Measurements from ENCODE around the gene FRMD5. TPM values are rescaled to one million over a fixed set of nuclear protein-coding genes. Genes with fewer than 3 reads are reported as not detected.
A peak's percentile ranks its signal among the peaks of the same experiment; 100 is the strongest.

The FRMD5 gene
- polyA plus RNA-seq, 1 donor (not counting 4 experiments of a cell fraction or from before 2014, with no cell fraction given) = 7.3 TPM

- Histone ChIP-seq H3K4me3 (ENCODE audit: control insufficient read depth in 2 of 3, extremely low read depth in 1 of 3, insufficient read depth in 2 of 3, low read depth in 1 of 3, low read length in 3 of 3) (no peak overlapping the region), H3K79me2 (ENCODE audit: control insufficient read depth, insufficient read depth, low read length) (no peaks in the 10 kb centered on the region), H3K9me3 (ENCODE audit: control insufficient read depth, low read depth, low read length) (no peaks in the 10 kb centered on the region), H3K36me3 (ENCODE audit: control insufficient read depth in 2 of 2, extremely low read depth in 1 of 2, insufficient read depth in 2 of 2, low read length in 2 of 2) (no peaks in the 10 kb centered on the region), H3K9me1 (ENCODE audit: control insufficient read depth, extremely low read depth, insufficient read depth, low read length) (no peaks in the 10 kb centered on the region), H3K27ac (ENCODE audit: control insufficient read depth, insufficient read depth, low read length) (no peak overlapping the region), H3K4me2 (ENCODE audit: control insufficient read depth, extremely low read depth, insufficient read depth, low read depth, low read length) (no peak overlapping the region), H3K27me3 (ENCODE audit: control insufficient read depth, extremely low read depth, insufficient read depth, low read length) (no peaks in the 10 kb centered on the region), H3K4me1 (ENCODE audit: control insufficient read depth, extremely low read depth, insufficient read depth, low read length) (peaks cover 2% of the 10 kb centered on the region), H2AFZ (ENCODE audit: control insufficient read depth, low read length) (no peak overlapping the region), H3K9ac (ENCODE audit: control insufficient read depth, extremely low read depth, insufficient read depth, low read length) (no peak overlapping the region), H4K20me1 (ENCODE audit: control insufficient read depth, extremely low read depth, insufficient read depth, low read length) (no peaks in the 10 kb centered on the region)
- DNase-seq (ENCODE audit: low read depth, low spot score) = no peak
- dilution Hi-C loops (cut with MboI; ENCODE audit: extremely low pct_ligation_motif_present, low sequenced_read_pairs) = no loop called here
- no peak for FAIRE-seq
- TF ChIP-seq CTCF (optimal IDR thresholded peaks at IDR 0.05 in 1 of 3, IDR thresholded peaks at IDR 0.05 in 1 of 3, conservative IDR thresholded peaks at IDR 0.05 in 1 of 3; ENCODE audit: extremely low read depth in 1 of 3, insufficient read depth in 2 of 3, low read length in 3 of 3) (peak; percentile 44 to 68 (median 47)), EZH2 (IDR thresholded peaks at IDR 0.05; ENCODE audit: low read length) (no peak)
Measured at GRCh38 chr15:43939070-43939469, 256.0 kb downstream of the FRMD5 start.

GRCh38 chr15:43934480-43934879, 260.6 kb downstream of the FRMD5 start:
- DNase-seq (ENCODE audit: low read depth, low spot score) = no peak
- Histone ChIP-seq H3K79me2 (ENCODE audit: control insufficient read depth, insufficient read depth, low read length) (no peaks in the 10 kb centered on the region), H3K9ac (ENCODE audit: control insufficient read depth, extremely low read depth, insufficient read depth, low read length) (no peak overlapping the region), H3K4me3 (ENCODE audit: control insufficient read depth in 2 of 3, extremely low read depth in 1 of 3, insufficient read depth in 2 of 3, low read depth in 1 of 3, low read length in 3 of 3) (no peak overlapping the region), H3K4me1 (ENCODE audit: control insufficient read depth, extremely low read depth, insufficient read depth, low read length) (peaks cover 9% of the 10 kb centered on the region), H3K27me3 (ENCODE audit: control insufficient read depth, extremely low read depth, insufficient read depth, low read length) (no peaks in the 10 kb centered on the region), H3K9me1 (ENCODE audit: control insufficient read depth, extremely low read depth, insufficient read depth, low read length) (no peaks in the 10 kb centered on the region), H3K9me3 (ENCODE audit: control insufficient read depth, low read depth, low read length) (no peaks in the 10 kb centered on the region), H3K36me3 (ENCODE audit: control insufficient read depth in 2 of 2, extremely low read depth in 1 of 2, insufficient read depth in 2 of 2, low read length in 2 of 2) (no peaks in the 10 kb centered on the region), H4K20me1 (ENCODE audit: control insufficient read depth, extremely low read depth, insufficient read depth, low read length) (no peaks in the 10 kb centered on the region), H2AFZ (ENCODE audit: control insufficient read depth, low read length) (no peak overlapping the region), H3K27ac (ENCODE audit: control insufficient read depth, insufficient read depth, low read length) (no peak overlapping the region), H3K4me2 (ENCODE audit: control insufficient read depth, extremely low read depth, insufficient read depth, low read depth, low read length) (no peak overlapping the region)
- no peak for TF ChIP-seq EZH2 (IDR thresholded peaks at IDR 0.05; ENCODE audit: low read length)
- no peak for TF ChIP-seq CTCF (optimal IDR thresholded peaks at IDR 0.05 in 1 of 3, IDR thresholded peaks at IDR 0.05 in 1 of 3, conservative IDR thresholded peaks at IDR 0.05 in 1 of 3; ENCODE audit: extremely low read depth in 1 of 3, insufficient read depth in 2 of 3, low read length in 3 of 3)
- dilution Hi-C loops (cut with MboI; ENCODE audit: extremely low pct_ligation_motif_present, low sequenced_read_pairs) = no loop called here
- no peak for FAIRE-seq

Measured in keratinocyte (primary cell).